Sigmoid colon (tissue), 4 donors: Measurements from ENCODE around the gene DHRS3.

Source experiments
- CTCF ChIP-seq, 4 experiments: fragments of 450-650 bp in 3 of 4; fragments of 200-600 bp in 1 of 4; IDR thresholded peaks; one replicate each; pipeline ENCODE4 v1.5.1; 2016 to 2019; ENCODE audit warnings: antibody characterized with exemption in 4 of 4, mild to moderate bottlenecking in 3 of 4, moderate library complexity in 2 of 4
- EP300 ChIP-seq, 4 donors: sonication (generic); formaldehyde crosslinking; IDR thresholded peaks; one replicate each; pipeline ENCODE4 v1.6.1; 2017; ENCODE audit warnings: antibody characterized with exemption in 4 of 4
- POLR2A ChIP-seq, 2 donors: fragments of 450-650 bp; IDR thresholded peaks; one replicate each; pipeline ENCODE4 v1.6.1; 2016; ENCODE audit warnings: antibody characterized with exemption in 2 of 2, mild to moderate bottlenecking in 2 of 2, moderate library complexity in 2 of 2
- POLR2AphosphoS5 ChIP-seq, 4 donors: sonication (generic); formaldehyde crosslinking; IDR thresholded peaks; one replicate each; pipeline ENCODE4 v1.6.1; 2017; ENCODE audit warnings: antibody characterized with exemption in 4 of 4

GRCh38 chr1:12643079-12643478 lies 25.1 kb upstream of the DHRS3 start:
- no peak for TF ChIP-seq CTCF (IDR thresholded peaks at IDR 0.05)
- no peak for TF ChIP-seq EP300 (IDR thresholded peaks at IDR 0.05)
- no peak for TF ChIP-seq POLR2A (IDR thresholded peaks at IDR 0.05)
- TF ChIP-seq POLR2AphosphoS5 (IDR thresholded peaks at IDR 0.05), result no peak
